Sigmoid colon (tissue), 7 donors: ENCODE data around the gene IREB2. TPM values are rescaled to one million over a fixed set of nuclear protein-coding genes. Genes with fewer than 3 reads are reported as not detected.

Source experiments
- DNase-seq: peaks from one replicate; pipeline ENCODE4 v3.0.0-alpha.2; 2019
- H3K27ac ChIP-seq, 4 donors: fragments of 200-600 bp; sonication (generic); one replicate each; pipeline ENCODE4 v1.5.1; 2016 to 2019; ENCODE audit warnings: mild to moderate bottlenecking in 1 of 4
- H3K27me3 ChIP-seq, 3 donors: fragments of 200-600 bp; sonication (generic); one replicate each; pipeline ENCODE4 v1.5.1; 2019; ENCODE audit warnings: mild to moderate bottlenecking in 1 of 3
- H3K36me3 ChIP-seq, 4 donors: fragments of 200-600 bp; sonication (generic); one replicate each; pipeline ENCODE4 v1.5.1; 2016 to 2019
- H3K4me1 ChIP-seq, 4 donors: fragments of 200-600 bp; sonication (generic); one replicate each; pipeline ENCODE4 v1.5.1; 2017 to 2019
- H3K4me3 ChIP-seq, 4 donors: fragments of 200-600 bp; sonication (generic); one replicate each; pipeline ENCODE4 v1.5.1; 2017 to 2019; ENCODE audit warnings: mild to moderate bottlenecking in 2 of 4, moderate library complexity in 1 of 4
- H3K9me3 ChIP-seq, 4 donors: fragments of 200-600 bp in 3 of 4; sonication (generic) in 3 of 4; one replicate each; pipeline versions ENCODE4 v1.5.1 to v1.6.1; 2013 to 2019
- EP300 ChIP-seq, 4 donors: sonication (generic); formaldehyde crosslinking; IDR thresholded peaks; one replicate each; pipeline ENCODE4 v1.6.1; 2017; ENCODE audit warnings: antibody characterized with exemption in 4 of 4
- POLR2A ChIP-seq, 2 donors: fragments of 450-650 bp; IDR thresholded peaks; one replicate each; pipeline ENCODE4 v1.6.1; 2016; ENCODE audit warnings: antibody characterized with exemption in 2 of 2, mild to moderate bottlenecking in 2 of 2, moderate library complexity in 2 of 2
- POLR2AphosphoS5 ChIP-seq, 4 donors: sonication (generic); formaldehyde crosslinking; IDR thresholded peaks; one replicate each; pipeline ENCODE4 v1.6.1; 2017; ENCODE audit warnings: antibody characterized with exemption in 4 of 4
- WGBS, 2 donors: extraction: QIAGEN DNeasy Blood & Tissue Kit; methylation state at CpG; one replicate each; pipeline ENCODE4 v1.1.7; 2013; 5-methylcytosine and 5-hydroxymethylcytosine counted together
- intact Hi-C: fragments of 100-400 bp; cut with DNase I; formaldehyde crosslinking; loops from one replicate; pipeline ENCODE4 v1.15.1; 2023
- polyA plus RNA-seq, 3 donors: library from polyadenylated mRNA; stranded (reverse); fragments of 200-250 nt; gene quantifications; one replicate each; pipeline ENCODE4 v1.2.3, GENCODE V29; 2013
- total RNA-seq, 4 donors: library from RNA; depleted of rRNA; stranded (reverse); fragments of >200 nt; gene quantifications; one replicate each; pipeline ENCODE4 v1.1.0, GENCODE V29; 2016
- TF ChIP-seq, protein P1 (sequence below), 4 experiments: fragments of 450-650 bp in 3 of 4; fragments of 200-600 bp in 1 of 4; IDR thresholded peaks; one replicate each; pipeline ENCODE4 v1.5.1; 2016 to 2019; ENCODE audit warnings: antibody characterized with exemption in 4 of 4, mild to moderate bottlenecking in 3 of 4, moderate library complexity in 2 of 4
- donor health status: healthy with polysubstance abuse.
- donor health status: Bipolar disorder and iron deficiency.
- donor health status: healthy.

Gene IREB2
- total and polyA plus RNA-seq, 7 donors = 12.6 to 42.1 (median 28.4) TPM

DNA sequence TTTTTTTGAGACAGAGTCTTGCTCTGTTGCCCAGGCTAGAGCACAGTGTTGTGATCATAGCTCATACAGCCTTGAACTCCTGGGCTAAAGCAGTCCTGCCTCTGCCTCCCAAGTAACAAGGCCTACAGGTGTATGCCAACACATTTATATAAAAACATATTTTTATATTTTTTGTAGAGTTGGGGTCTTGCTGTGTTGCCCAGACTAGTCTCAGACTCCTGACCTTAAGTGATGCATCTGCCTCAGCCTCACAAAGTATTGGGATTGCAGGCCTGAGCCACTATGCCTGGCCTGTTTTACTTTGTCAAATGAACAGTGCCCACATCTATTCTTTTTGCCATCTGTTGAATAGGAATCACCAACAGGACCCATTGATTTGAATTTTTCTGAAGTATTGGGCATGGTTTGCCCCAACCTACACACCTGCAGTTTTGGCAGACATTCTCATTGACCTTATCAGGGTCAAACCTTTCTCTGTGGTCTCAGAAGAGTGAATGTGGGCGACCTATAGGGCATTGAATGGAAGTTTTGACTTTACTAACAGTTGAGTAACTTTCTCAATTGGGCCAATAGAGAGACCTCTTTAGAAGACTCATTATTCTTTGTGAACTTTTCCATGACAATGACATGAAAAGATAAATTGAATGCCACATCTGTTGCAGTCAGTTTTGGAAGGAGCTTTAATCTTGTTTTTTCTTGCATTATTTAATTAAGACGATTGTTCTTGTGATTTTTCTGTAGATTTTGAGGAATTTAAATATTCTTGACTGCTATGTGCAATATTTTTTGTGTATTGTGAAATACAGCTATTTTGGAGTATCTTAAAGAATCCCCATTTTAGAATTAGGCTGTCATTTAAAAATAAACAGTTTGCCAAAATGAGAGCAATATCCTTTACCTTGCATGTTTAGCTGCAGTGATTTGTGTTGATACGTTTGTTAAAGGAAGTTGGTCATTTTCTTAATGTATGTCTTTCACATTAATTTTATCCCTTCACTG, 2.7 kb downstream of the IREB2 start:
- Histone ChIP-seq H3K27me3 (no peaks in the 10 kb centered on the region), H3K36me3 (peaks cover 2 to 56% (median 14%) of the 10 kb centered on the region in 4 donors), H3K4me1 (peaks cover 0 to 56% (median 45%) of the 10 kb centered on the region in 4 donors), H3K9me3 (no peaks in the 10 kb centered on the region), H3K27ac (no peak overlapping the region), H3K4me3 (no peak overlapping the region)
- intact Hi-C loops = no loop called here
- DNase-seq = no peak
- WGBS, 2 donors = 75 to 84% methylated on average over 3 of the region's 3 CpGs
- TF ChIP-seq, protein P1, sequence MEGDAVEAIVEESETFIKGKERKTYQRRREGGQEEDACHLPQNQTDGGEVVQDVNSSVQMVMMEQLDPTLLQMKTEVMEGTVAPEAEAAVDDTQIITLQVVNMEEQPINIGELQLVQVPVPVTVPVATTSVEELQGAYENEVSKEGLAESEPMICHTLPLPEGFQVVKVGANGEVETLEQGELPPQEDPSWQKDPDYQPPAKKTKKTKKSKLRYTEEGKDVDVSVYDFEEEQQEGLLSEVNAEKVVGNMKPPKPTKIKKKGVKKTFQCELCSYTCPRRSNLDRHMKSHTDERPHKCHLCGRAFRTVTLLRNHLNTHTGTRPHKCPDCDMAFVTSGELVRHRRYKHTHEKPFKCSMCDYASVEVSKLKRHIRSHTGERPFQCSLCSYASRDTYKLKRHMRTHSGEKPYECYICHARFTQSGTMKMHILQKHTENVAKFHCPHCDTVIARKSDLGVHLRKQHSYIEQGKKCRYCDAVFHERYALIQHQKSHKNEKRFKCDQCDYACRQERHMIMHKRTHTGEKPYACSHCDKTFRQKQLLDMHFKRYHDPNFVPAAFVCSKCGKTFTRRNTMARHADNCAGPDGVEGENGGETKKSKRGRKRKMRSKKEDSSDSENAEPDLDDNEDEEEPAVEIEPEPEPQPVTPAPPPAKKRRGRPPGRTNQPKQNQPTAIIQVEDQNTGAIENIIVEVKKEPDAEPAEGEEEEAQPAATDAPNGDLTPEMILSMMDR (IDR thresholded peaks at IDR 0.05) = no peak
- TF ChIP-seq POLR2AphosphoS5 (IDR thresholded peaks at IDR 0.05) (no peak), EP300 (IDR thresholded peaks at IDR 0.05) (no peak), POLR2A (IDR thresholded peaks at IDR 0.05) (no peak)

DNA sequence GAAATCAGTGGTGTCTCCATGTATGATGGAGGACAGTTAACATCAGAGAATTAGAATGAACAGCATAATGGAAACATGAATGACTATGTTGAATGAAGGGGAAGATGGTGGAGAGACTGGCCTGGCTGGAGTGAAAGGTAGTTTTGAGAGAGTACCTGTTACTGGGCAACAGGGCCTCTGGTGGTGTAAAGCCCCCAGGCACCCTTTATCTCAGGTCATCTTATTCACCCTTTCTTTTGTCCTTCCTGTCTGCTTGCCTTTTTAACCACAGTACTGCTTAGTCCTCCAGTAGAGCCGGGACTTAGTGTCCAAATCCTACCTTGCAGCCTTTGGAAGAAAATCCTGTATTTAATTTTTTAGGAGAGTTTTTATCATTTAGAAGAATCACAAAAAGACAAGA, 6.2 kb downstream of the IREB2 start:
- WGBS, 2 donors = 88 to 89% methylated on average over 1 of the region's 1 CpG
- H3K36me3 ChIP-seq = peaks cover 4 to 75% (median 19%) of the 10 kb centered on the region in 4 donors

DNA sequence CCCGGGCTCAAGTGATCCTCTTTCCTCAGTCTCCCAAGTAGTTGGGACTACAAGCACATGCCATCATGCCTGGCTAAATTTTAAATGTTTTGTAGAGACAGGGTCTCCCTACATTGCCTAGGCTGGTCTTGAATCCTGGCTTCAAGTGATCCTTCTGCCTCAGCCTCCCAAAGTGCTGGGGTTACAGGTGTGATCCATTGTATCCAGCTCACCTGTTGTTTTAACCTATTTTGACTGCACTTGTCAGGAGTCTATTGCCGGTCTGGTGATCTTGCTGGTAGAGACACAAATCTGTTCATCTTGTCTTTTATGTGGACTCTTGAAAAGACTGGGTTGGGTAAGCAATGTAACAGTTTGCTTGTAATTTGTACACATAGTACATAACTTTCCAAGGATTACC, 7.9 kb downstream of the IREB2 start:
- Histone ChIP-seq H3K27ac (no peak overlapping the region), H3K4me3 (no peak overlapping the region), H3K27me3 (no peaks in the 10 kb centered on the region), H3K4me1 (peaks cover 0 to 62% (median 51%) of the 10 kb centered on the region in 4 donors), H3K36me3 (peaks cover 4 to 63% (median 14%) of the 10 kb centered on the region in 4 donors), H3K9me3 (no peaks in the 10 kb centered on the region)
- TF ChIP-seq POLR2AphosphoS5 (IDR thresholded peaks at IDR 0.05) (no peak), EP300 (IDR thresholded peaks at IDR 0.05) (no peak), POLR2A (IDR thresholded peaks at IDR 0.05) (no peak)
- TF ChIP-seq, protein P1 (IDR thresholded peaks at IDR 0.05) = no peak
- no peak for DNase-seq
- 92 to 96% methylated on average over 2 of the region's 2 CpGs for WGBS, 2 donors
- intact Hi-C loops = no loop called here

More for the DNA sequence above, 6.2 kb downstream of the IREB2 start:
- DNase-seq = no peak
- intact Hi-C loops = no loop called here
- Histone ChIP-seq H3K9me3 (no peaks in the 10 kb centered on the region), H3K4me3 (no peak overlapping the region), H3K27ac (no peak overlapping the region), H3K4me1 (peaks cover 0 to 62% (median 53%) of the 10 kb centered on the region in 4 donors), H3K27me3 (no peaks in the 10 kb centered on the region)
- TF ChIP-seq, protein P1 (IDR thresholded peaks at IDR 0.05) = no peak
- TF ChIP-seq EP300 (IDR thresholded peaks at IDR 0.05) = no peak
- TF ChIP-seq POLR2AphosphoS5 (IDR thresholded peaks at IDR 0.05) = no peak
- TF ChIP-seq POLR2A (IDR thresholded peaks at IDR 0.05) = no peak

DNA sequence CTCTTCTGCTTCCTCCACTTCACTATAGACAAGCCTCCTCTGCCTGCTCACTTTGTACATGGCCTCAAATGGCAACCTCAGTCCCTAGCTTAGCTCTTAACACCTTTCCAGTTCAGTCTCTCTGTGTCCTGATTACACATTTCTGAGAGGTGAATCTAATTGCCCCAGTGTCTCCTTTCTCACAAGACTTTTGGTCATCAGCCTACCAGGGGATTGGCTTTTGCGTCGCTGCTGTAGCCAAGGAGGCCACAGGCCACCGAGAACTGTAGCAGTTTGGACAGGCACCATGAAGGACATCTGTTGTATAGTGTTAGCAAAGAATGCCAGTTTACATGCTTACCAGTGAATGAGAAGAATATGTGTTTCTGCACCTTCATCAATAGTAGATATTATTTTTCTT, 8.5 kb downstream of the IREB2 start:
- H3K9me3 ChIP-seq = no peaks in the 10 kb centered on the region
- H3K27me3 ChIP-seq = no peaks in the 10 kb centered on the region
- H3K4me1 ChIP-seq = peaks cover 0 to 62% (median 45%) of the 10 kb centered on the region in 4 donors
- WGBS, 2 donors = 93 to 94% methylated on average over 3 of the region's 3 CpGs
- peaks cover 4 to 57% (median 14%) of the 10 kb centered on the region in 4 donors for H3K36me3 ChIP-seq
- no peak overlapping the region for H3K4me3 ChIP-seq
- DNase-seq = no peak
- no peak overlapping the region for H3K27ac ChIP-seq
- TF ChIP-seq POLR2A (IDR thresholded peaks at IDR 0.05) = no peak
- TF ChIP-seq, protein P1 (IDR thresholded peaks at IDR 0.05) = no peak
- TF ChIP-seq POLR2AphosphoS5 (IDR thresholded peaks at IDR 0.05) = no peak
- TF ChIP-seq EP300 (IDR thresholded peaks at IDR 0.05) = no peak
- intact Hi-C loops = no loop called here
